ENCODE measurements around the gene SOX12.
"Not testable (repeated sequence)": the region's sequence is repeated elsewhere in the genome, so short reads cannot be mapped to it uniquely, and the experiment has no call there.

Gene SOX12

GRCh38 chr20:367486-367887 is 42.1 kb downstream of the SOX12 start:
- H3K4me3 ChIP-seq (ENCODE audit: low read depth, low read length), result no peak overlapping the region
- no peak for DNase-seq (ENCODE audit: low read depth, low spot score)
- ChIA-PET CTCF (interaction anchor here (10.5 kb wide), 1 partner anchor 14 kb away, joined by 89 read pairs; no protein-coding TSS in a partner anchor), POLR2A (no interaction called here)
- TF ChIP-seq CTCF (IDR thresholded peaks at IDR 0.05; ENCODE audit: insufficient read depth, low read length, missing control alignments), result no peak

GRCh38 chr20:368915-369314 is 43.6 kb downstream of the SOX12 start:
- ChIA-PET CTCF (interaction anchor here (10.5 kb wide), 1 partner anchor 15 kb away, joined by 89 read pairs; no protein-coding TSS in a partner anchor), POLR2A (interaction anchor here (4.7 kb wide), 1 partner anchor 12 kb away, joined by 26 read pairs; the partner anchor contains the start of gene TRIB3)
- no peak for TF ChIP-seq CTCF (IDR thresholded peaks at IDR 0.05; ENCODE audit: insufficient read depth, low read length, missing control alignments)

GRCh38 chr20:370151-370600 is 44.8 kb downstream of the SOX12 start:
- no peak for DNase-seq (ENCODE audit: low read depth, low spot score)
- POLR2A ChIA-PET, result interaction anchor here (4.7 kb wide), 1 partner anchor 11 kb away, joined by 26 read pairs; the partner anchor contains the start of gene TRIB3
- TF ChIP-seq CTCF (IDR thresholded peaks at IDR 0.05; ENCODE audit: insufficient read depth, low read length, missing control alignments), result no peak
- CTCF ChIA-PET, result interaction anchor here (10.5 kb wide), 1 partner anchor 16 kb away, joined by 89 read pairs; no protein-coding TSS in a partner anchor
- H3K4me3 ChIP-seq (ENCODE audit: low read depth, low read length), result no peak overlapping the region

More at GRCh38 chr20:368915-369314, 43.6 kb downstream of the SOX12 start:
- no peak for DNase-seq (ENCODE audit: low read depth, low spot score)
- no peak overlapping the region for H3K4me3 ChIP-seq (ENCODE audit: low read depth, low read length)

GRCh38 chr20:370977-371754 is 45.8 kb downstream of the SOX12 start:
- H3K4me3 ChIP-seq (ENCODE audit: low read depth, low read length), result no peak overlapping the region
- no peak for DNase-seq (ENCODE audit: low read depth, low spot score)
- CTCF ChIA-PET, result interaction anchor here (1.3 to 10.5 kb wide), 2 partner anchors 11 to 17 kb away, joined by 3 to 89 read pairs; no protein-coding TSS in a partner anchor
- POLR2A ChIA-PET, result interaction anchor here (0.6 to 4.7 kb wide), 2 partner anchors 9 to 10 kb away, joined by 3 to 26 read pairs; partner anchors contain the start of gene TRIB3
- TF ChIP-seq CTCF (IDR thresholded peaks at IDR 0.05; ENCODE audit: insufficient read depth, low read length, missing control alignments), result no peak

GRCh38 chr20:371755-372542 is 46.6 kb downstream of the SOX12 start:
- CTCF ChIA-PET, result interaction anchor here (0.9 to 10.5 kb wide), 4 partner anchors 7 to 60 kb away, joined by 3 to 89 read pairs (median 4); no protein-coding TSS in a partner anchor

GRCh38 chr20:372543-373082 is 47.3 kb downstream of the SOX12 start:
- not testable (repeated sequence) for H3K4me3 ChIP-seq (ENCODE audit: low read depth, low read length); DNase-seq (ENCODE audit: low read depth, low spot score)
- CTCF ChIA-PET, result interaction anchor here (0.9 to 10.5 kb wide), 5 partner anchors 8 to 59 kb away, joined by 3 to 89 read pairs (median 4); no protein-coding TSS in a partner anchor
- POLR2A ChIA-PET, result interaction anchor here (4.7 kb wide), 1 partner anchor 8 kb away, joined by 26 read pairs; the partner anchor contains the start of gene TRIB3

More at GRCh38 chr20:371755-372542, 46.6 kb downstream of the SOX12 start:
- no peak overlapping the region for H3K4me3 ChIP-seq (ENCODE audit: low read depth, low read length)
- POLR2A ChIA-PET, result interaction anchor here (0.6 to 4.7 kb wide), 2 partner anchors 9 to 10 kb away, joined by 3 to 26 read pairs; partner anchors contain the start of gene TRIB3
- DNase-seq (ENCODE audit: low read depth, low spot score), result no peak
- TF ChIP-seq CTCF (IDR thresholded peaks at IDR 0.05; ENCODE audit: insufficient read depth, low read length, missing control alignments), result no peak

Measured in AG04449 (cell line).